Activated T-cell treated with anti-CD3 and anti-CD28 coated beads for 1 hour (primary cell): ENCODE measurements around the gene ARHGAP45.

Experiments used
- DNase-seq: peaks from one replicate; pipeline ENCODE4 v3.0.0-alpha.2; 2020; ENCODE audit warnings: low read depth

ARHGAP45 gene

GRCh38 chr19:1086613-1087012 lies 19.6 kb downstream of the ARHGAP45 start:
- no peak for DNase-seq

DNA sequence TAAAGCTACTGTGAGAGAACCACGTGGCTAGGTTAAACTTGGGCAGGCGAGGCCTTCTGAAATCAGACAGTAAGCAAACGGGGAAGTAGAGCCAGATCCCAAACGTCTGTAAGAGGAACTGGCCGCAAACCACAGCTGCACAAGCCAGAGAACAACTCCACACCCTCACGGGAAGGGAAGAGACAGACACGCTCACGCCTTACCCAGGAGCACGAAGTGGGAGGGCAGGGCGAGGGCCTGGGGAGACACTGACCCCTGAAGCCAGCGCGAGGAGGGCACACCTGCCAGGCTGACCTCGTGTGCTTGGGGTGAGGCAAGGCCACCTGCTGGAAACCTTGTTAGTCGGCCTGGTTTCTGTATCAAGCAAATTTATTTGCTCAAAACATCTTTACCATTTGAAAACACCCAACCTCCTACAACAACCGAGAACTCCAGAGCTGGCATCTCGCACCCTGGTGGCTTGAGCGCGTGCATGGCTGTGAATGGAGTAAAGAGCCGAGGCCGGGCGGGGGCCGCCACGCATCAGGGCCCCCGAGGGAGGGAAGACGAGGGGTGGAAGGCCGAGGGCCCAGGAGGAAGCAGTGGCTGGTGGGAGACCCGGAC lies 20.9 kb downstream of the ARHGAP45 start:
- no peak for DNase-seq

DNA sequence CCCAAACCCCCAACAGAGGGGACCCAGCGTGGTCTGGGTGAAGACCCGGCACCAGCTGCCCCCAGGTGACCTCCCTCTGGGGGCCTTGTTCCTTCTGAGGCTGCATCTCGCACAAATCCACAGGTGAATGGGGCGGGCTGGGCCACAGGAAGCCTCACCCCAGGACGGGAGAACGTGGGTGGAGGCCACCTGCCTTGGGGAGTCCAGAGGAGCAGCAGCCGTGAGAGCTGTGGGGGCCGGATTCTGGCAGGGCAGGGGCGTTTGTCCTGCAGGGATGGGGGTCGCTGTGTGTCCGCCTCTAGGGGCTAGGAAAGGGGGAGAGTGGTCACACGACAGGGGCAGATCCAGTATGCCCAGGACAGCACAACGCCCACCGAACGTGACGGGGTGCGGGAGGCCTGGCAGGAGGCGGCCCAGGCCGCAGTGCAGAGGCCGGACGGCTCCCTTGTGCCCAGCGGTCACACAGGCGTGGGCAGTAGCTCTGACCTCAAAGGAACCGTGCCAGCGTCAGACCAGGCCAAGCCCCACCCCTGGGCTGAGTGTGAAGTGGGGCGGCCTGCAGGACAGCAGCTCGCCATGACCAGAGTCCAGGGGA lies 21.5 kb downstream of the ARHGAP45 start:
- no peak for DNase-seq

GRCh38 chr19:1089126-1089771 lies 22.3 kb downstream of the ARHGAP45 start:
- no peak for DNase-seq

DNA sequence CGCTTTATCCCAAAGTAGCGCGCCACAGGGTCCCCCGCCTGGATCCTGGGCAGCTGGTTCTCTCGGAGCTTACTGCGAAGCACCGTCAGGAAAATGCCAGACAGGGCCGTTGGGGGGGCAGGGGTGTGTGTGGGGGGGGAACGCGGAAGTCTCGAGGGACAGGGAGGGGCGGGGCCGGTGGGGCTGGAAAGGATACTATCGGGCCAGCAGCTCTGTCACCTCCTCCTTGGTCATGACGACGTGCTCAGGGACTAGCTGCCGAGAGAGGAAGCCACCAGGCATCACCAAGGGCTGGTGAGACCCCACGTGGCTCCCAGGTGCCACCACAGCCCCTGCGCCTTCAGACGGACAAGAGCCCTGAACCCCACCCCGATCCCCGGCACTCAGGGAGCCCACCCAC lies 22.9 kb downstream of the ARHGAP45 start:
- DNase-seq = no peak

DNA sequence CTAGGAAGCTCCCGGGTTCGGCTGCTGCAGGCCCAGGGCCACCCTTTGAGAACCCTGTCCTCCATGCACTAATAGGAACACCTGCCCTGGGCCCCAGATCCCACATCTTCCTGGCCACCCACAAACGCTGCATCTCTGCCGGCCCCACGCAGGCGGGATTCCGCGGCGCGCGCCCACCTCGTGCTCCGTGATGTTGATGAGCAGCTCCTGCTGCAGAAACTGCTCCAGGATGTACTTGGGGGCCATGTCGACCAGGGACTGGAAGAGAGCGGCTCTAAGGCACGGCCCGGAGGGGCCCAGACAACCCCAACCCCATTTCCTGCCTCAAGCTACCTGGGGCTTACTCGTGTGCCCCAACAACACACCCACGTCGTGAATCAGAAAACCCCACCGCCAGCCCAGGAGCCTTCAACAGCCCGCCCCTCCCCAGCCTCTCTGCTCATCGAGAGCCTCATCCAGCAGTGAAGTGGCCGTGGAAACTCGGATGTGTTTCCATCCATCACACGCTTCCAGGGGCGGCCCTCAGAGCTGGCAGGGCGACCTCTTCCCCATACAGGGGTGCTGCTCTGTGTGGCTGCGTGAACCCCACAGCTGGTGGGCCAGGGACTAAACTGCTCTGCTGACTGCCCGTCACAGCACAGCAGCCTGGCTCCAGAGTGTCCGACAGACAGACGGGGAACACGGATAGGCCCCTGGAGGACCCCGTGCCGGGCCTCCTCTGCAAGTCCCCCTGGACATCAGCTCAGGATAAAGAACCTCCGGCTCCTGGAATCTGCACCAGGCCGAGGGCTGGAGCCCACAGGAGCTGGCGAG lies 24.0 kb downstream of the ARHGAP45 start:
- DNase-seq = no peak

DNA sequence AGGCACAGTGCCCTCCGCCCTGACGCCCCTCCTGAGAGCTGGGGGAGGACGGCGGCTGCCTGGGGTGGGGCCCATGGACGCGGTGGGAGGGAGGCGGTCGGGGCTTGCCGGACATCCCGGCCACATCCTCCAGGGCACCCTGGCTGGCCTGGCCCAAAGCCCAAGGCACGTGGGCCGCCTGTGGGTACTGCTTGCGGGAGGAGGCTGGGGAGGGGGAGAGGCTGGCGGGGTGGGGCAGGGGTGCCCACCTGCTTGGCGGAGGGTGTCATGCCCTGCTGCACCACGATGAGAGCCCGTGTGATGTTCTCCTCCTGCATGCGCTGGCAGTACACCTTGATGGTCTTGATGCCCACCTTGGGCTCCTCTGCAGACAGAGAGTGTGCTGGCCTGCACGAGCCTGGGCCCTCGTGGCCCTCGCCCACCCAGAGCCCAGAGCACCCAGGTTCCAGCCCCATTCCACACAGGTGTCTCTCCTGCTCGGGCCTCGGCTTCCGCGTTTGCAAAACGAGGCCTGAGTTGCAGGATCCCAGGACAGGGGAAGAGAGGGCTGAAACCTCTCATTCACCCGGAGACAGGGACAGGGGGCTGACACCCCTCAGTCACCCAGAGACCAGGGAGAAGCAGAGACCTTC lies 24.7 kb downstream of the ARHGAP45 start:
- DNase-seq = no peak

GRCh38 chr19:1093330-1093729 lies 26.4 kb downstream of the ARHGAP45 start:
- DNase-seq = no peak

DNA sequence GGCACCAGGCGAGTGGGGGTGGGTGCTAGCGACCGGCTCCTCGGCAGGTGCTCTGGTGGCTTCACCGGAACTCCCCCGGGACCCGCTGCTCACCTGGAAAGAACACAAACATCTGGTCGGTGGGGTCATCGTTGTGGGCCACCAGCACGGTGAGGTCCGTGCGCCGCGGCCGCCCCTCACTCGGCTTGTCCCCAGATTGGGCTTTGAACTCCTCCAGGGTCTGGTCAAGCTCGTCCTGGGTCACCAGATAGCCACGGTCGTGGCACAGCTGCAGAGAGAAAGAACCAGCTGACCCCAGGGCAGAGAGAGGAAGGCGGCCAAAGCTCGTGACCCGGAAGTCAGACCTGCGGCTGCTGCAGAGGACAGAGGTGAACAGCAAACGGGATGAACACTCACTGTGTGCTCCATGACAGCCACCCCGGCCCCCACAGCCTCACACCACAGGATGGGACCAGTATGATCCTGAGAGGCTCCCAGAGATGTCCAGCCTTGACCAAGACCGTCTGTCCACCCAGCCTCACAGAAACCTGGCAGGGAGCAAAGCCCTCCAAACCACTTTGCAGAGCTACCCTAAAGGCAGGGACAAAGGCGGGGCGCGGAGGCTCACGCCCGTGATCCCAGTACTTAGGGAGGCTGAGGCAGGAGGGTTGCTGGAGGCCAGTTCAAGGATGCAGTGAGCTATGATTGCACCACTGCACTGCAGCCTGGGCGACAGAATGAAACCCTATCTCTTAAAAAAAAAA lies 27.0 kb downstream of the ARHGAP45 start:
- no peak for DNase-seq

- DNase-seq = no peak
Observed at GRCh38 chr19:1094655-1094977, 27.6 kb downstream of the ARHGAP45 start.

GRCh38 chr19:1094978-1095701 lies 28.2 kb downstream of the ARHGAP45 start, which contains the start of gene POLR2E:
Gene POLR2E, minus strand, starts transcription at chr19:1095375. Its CDS starts 60 bp downstream, at chr19:1095315.
- DNase-seq = peak; percentile 99

DNA sequence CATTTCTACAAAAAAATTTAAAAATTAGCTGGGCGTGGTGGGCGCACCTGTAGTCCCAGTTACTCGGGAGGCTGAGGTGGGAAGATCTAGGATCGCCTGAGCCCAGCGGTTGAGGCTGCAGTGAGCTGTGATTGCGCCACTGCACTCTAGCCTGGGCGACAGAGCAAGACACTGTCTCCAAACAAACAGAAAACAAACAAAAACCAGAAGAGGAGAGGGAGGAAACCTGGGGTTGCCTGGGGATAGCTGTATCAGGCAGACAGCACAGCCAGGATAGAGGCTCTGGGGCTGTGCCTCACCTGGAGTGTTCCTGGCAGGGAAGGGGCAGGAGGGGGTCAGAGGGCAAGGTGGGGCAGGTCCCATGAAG lies 30.8 kb downstream of the ARHGAP45 start:
- DNase-seq = no peak

DNA sequence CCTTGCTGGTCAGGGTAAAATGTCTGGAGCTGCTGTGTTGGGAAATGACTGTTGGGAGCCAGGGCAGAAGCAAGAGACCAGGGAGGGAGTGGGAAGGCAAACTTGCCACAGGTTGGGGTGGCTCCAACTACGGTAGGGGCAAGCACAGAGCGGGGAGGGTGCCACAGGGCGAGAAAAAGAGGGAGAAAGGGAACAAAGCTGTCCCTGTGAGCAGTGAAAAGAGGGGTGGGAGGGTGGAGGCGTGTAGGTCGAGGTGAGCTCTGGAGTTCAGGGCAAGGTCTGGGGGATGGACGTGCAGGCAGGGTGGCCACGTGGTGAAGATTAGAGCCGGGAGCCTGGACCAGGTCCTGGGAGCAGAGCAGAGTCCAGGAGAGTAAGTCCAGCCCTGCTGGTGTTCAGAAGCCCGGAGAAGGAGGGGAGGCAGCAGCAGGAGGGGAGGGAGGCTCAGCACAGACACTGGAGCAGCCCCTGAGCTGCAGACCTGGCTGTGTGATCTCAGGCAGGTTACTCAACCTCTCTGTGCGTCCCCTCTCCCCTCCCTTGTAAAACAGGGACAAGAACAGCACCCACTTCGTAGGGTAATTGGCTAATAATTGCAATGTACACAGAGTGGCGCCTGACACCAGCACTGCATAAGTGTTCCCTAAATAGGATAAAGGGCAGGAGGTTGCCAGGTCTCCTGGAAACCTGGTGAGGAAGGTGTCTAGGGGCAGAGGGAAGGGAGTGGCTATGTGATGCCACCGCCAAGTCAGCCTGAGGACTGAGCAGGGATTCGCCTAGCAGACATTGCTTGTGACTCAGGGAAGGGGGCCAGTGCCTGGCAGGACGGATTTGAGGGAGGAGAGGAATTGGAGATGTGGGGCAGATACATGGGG lies 31.4 kb downstream of the ARHGAP45 start:
- no peak for DNase-seq

GRCh38 chr19:1101337-1101698 lies 34.4 kb downstream of the ARHGAP45 start:
- DNase-seq = no peak

DNA sequence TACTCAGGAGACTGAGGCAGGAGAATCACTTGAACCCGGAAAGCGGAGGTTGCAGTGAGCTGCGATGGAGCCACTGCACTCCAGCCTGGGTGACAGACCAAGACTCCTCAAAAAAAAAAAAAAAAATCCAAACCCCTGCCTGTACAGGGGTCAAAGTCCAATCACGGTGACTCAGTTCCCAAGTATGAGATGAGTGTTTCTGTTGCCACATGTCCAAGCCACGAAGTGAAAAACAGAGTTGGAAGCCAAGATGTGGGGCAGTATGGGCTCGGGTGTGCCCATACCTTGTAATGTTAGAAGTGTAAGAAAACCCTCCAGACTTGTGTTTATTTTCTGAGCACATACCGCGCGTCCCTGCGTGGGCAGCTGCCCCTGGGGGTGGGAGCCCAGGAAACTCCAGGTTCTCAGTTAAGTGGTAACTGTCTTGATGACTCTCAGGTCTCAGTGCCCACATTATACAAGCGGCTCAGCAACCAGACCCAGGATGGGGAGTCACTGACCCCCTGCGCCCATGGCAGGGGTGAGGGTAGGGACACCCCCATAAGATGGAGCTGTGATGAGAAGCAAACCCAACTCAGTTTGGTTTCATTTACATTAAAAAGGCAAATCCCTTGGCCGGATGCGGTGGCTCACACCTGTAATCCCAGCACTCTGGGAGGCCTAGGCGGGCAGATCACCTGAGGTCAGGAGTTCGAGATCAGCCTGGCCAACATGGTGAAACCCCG lies 35.6 kb downstream of the ARHGAP45 start:
- no peak for DNase-seq

DNA sequence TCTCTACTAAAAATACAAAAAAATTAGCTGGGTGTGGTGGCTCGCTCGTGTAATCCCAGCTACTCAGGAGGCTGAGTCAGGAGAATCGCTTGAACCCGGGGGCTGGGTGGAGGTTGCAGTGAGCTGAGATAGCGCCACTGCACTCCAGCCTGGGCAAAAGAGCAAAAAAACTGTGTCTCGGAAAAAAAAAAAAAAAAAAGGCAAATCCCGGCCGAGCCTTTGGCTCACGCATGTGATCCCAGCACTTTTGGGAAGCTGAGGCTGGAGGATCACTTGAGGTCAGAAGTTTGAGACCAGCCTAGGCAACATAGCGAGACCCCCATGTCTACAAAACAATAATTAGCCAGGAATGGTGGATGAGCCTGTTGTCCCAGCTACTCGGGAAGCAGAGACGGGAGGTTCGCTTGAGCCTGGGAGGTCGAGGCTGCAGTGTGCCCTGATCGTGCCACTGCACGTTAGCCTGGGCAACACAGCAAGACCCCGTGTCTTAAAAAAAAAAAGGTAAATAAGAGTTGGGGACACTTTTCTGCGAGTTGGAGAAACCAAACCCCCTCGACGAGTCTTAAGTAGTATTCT lies 36.3 kb downstream of the ARHGAP45 start:
- no peak for DNase-seq

DNA sequence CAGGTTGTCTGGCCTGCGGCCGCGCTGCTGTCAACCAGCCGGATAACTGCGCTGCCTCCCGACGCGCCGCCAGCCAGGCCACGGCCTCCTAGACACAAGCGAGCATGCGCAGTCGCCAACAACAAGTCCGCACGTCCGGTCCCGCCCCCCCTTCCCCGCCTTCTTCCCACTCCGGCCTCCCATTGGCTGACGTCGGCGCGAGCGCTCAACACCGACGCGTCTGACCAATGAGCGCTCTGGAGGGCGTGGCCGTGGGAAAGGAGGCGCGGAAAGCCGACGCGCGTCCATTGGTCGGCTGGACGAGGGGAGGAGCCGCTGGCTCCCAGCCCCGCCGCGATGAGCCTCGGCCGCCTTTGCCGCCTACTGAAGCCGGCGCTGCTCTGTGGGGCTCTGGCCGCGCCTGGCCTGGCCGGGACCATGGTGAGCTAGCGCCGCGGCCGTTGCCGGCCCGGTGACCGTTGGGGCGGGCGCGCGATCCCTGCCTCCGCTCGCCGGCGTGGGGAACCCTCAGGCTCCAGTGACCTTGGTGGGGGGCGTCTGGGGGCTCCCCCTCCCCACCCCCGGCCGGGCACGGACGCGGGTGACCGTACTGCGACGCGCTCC lies 36.8 kb downstream of the ARHGAP45 start, which contains the start of gene GPX4:
Gene GPX4 (plus strand): TSS at position 287 of the 603 bp plus-strand sequence. CDS start 50 bp downstream, at position 337.
- peak; percentile 99 for DNase-seq

DNA sequence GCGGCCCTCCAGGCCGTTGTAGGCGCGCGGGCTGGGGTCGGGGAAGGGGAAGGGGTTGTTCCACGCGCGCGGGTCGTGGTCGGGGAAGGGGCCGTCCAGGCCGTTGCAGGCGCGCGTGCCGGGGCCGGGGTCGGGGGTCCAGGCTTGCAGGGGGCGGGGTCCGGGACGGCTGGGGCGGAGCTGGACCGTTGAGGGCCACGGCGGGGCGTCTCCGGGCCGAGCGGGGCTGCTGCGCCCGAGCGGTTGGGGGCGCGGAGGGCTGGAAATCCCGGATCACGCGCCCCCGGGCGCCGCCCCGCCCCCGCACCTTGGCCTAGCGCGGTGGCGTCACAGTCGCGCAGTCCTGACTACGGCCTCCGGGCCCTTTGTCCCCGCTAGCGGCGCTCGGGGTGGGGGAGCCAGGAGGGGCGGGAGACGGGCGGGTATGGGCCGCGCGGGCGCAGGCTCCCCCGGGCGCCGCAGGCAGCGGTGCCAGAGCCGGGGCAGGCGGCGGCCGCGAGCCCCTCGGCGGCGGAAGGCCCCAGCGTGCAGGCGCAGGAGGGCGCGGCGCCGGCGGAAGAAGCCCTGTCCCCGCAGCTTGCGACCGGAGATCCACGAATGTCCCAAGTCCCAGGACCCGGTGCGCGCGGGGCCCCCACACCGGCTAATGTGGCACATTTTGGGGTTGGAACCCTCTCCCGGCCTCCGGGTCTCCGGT lies 37.5 kb downstream of the ARHGAP45 start:
- DNase-seq = peak; percentile 57
